Upper lobe of right lung (tissue), 1 donor: ENCODE data around the gene MRM3. TPM values are rescaled to one million over a fixed set of nuclear protein-coding genes. Genes with fewer than 3 reads are reported as not detected.
A peak's percentile ranks its signal among the peaks of the same experiment; 100 is the strongest.
"Not testable (repeated sequence)": the region's sequence is repeated elsewhere in the genome, so short reads cannot be mapped to it uniquely, and the experiment has no call there.

Experiments used
- ATAC-seq: fragments of 200-7000 bp; cut with Tn5 transposase; one replicate; pipeline ENCODE4 v1.9.1; 2020; ENCODE audit warnings: mild to moderate bottlenecking, moderate library complexity
- DNase-seq: peaks from one replicate; pipeline ENCODE4 v3.0.0-alpha.2; 2020
- H3K27ac ChIP-seq: fragments of 200-600 bp; one replicate; pipeline ENCODE4 v1.8.0; 2022
- H3K27me3 ChIP-seq: fragments of 200-600 bp; one replicate; pipeline ENCODE4 v1.8.0; 2022; ENCODE audit warnings: mild to moderate bottlenecking
- H3K36me3 ChIP-seq: fragments of 200-600 bp; one replicate; pipeline ENCODE4 v1.8.0; 2022
- H3K4me1 ChIP-seq: fragments of 200-600 bp; one replicate; pipeline ENCODE4 v1.8.0; 2022
- H3K4me3 ChIP-seq: fragments of 200-600 bp; one replicate; pipeline ENCODE4 v1.8.0; 2022; ENCODE audit warnings: mild to moderate bottlenecking
- H3K9me3 ChIP-seq: fragments of 200-600 bp; one replicate; pipeline ENCODE4 v1.8.0; 2022
- intact Hi-C: fragments of 100-400 bp; cut with DNase I; formaldehyde crosslinking; loops from one replicate; pipeline ENCODE4 v1.11.0; 2022
- total RNA-seq: library from RNA; stranded (reverse); fragmentation: NEBNext Ultra II Directional; extraction: Animal tissue kit (Norgen Biotek cat#: 25700); gene quantifications from one replicate; pipeline ENCODE4 v1.2.1, GENCODE V29; 2021
- TF ChIP-seq, protein P1 (sequence below): fragments of 200-600 bp; IDR thresholded peaks from one replicate; pipeline ENCODE4 v1.8.0; 2022; ENCODE audit warnings: antibody characterized with exemption
- donor health status: DM: no; HTN: yes; CAD: no; lungs with severe emphysema.

The MRM3 gene
- total RNA-seq, 1 donor from 2014 or later = 12.1 TPM

- no peak overlapping the region for H3K4me3 ChIP-seq
- intact Hi-C loops = no loop called here
- ATAC-seq (no peak), DNase-seq (no peak)
- no peaks in the 10 kb centered on the region for H3K27me3 ChIP-seq
- H3K27ac ChIP-seq = no peak overlapping the region
- H3K9me3 ChIP-seq = no peaks in the 10 kb centered on the region
- H3K4me1 ChIP-seq = peaks cover 11% of the 10 kb centered on the region
- peaks cover 63% of the 10 kb centered on the region for H3K36me3 ChIP-seq
- TF ChIP-seq, protein P1, sequence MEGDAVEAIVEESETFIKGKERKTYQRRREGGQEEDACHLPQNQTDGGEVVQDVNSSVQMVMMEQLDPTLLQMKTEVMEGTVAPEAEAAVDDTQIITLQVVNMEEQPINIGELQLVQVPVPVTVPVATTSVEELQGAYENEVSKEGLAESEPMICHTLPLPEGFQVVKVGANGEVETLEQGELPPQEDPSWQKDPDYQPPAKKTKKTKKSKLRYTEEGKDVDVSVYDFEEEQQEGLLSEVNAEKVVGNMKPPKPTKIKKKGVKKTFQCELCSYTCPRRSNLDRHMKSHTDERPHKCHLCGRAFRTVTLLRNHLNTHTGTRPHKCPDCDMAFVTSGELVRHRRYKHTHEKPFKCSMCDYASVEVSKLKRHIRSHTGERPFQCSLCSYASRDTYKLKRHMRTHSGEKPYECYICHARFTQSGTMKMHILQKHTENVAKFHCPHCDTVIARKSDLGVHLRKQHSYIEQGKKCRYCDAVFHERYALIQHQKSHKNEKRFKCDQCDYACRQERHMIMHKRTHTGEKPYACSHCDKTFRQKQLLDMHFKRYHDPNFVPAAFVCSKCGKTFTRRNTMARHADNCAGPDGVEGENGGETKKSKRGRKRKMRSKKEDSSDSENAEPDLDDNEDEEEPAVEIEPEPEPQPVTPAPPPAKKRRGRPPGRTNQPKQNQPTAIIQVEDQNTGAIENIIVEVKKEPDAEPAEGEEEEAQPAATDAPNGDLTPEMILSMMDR = no peak
Measured at GRCh38 chr17:746181-746580, 36.0 kb upstream of the MRM3 start.

GRCh38 chr17:746783-747629 lies 35.1 kb upstream of the MRM3 start:
- peaks cover 15% of the 10 kb centered on the region for H3K4me1 ChIP-seq
- ATAC-seq (no peak), DNase-seq (no peak)
- no peaks in the 10 kb centered on the region for H3K27me3 ChIP-seq
- TF ChIP-seq, protein P1 = no peak
- H3K27ac ChIP-seq = no peak overlapping the region
- no peaks in the 10 kb centered on the region for H3K9me3 ChIP-seq
- no peak overlapping the region for H3K4me3 ChIP-seq
- H3K36me3 ChIP-seq = peaks cover 56% of the 10 kb centered on the region
- intact Hi-C loops = no loop called here

DNA sequence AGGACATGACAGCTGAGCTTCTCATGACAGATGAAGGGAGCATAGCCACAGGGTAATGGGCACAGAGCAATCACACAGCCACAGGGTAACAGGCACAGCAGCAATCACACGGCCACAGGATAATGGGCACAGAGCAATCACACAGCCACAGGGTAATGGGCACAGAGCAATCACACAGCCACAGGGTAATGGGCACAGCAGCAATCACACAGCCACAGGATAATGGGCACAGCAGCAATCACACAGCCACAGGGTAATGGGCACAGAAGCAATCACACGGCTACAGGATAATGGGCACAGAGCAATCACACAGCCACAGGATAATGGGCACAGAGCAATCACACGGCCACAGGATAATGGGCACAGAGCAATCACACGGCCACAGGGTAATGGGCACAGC lies 33.5 kb upstream of the MRM3 start:
- H3K27me3 ChIP-seq, H3K4me3 ChIP-seq, ATAC-seq, H3K9me3 ChIP-seq, DNase-seq, H3K27ac ChIP-seq, intact Hi-C loops: not testable (repeated sequence)
- peaks cover 42% of the 10 kb centered on the region for H3K36me3 ChIP-seq
- H3K4me1 ChIP-seq = peaks cover 15% of the 10 kb centered on the region

- H3K27me3 ChIP-seq, intact Hi-C loops, ATAC-seq, H3K27ac ChIP-seq, H3K4me3 ChIP-seq, DNase-seq, H3K9me3 ChIP-seq: not testable (repeated sequence)
- Histone ChIP-seq H3K4me1 (peaks cover 15% of the 10 kb centered on the region), H3K36me3 (peaks cover 34% of the 10 kb centered on the region)
Measured at GRCh38 chr17:749359-749758, 32.8 kb upstream of the MRM3 start.

GRCh38 chr17:750431-751037 lies 31.6 kb upstream of the MRM3 start:
- Histone ChIP-seq H3K4me3 (no peak overlapping the region), H3K4me1 (peaks cover 15% of the 10 kb centered on the region), H3K27ac (no peak overlapping the region), H3K9me3 (no peaks in the 10 kb centered on the region), H3K36me3 (peaks cover 23% of the 10 kb centered on the region), H3K27me3 (no peaks in the 10 kb centered on the region)
- no peak for ATAC-seq
- intact Hi-C loops = no loop called here
- DNase-seq = no peak
- TF ChIP-seq, protein P1 = no peak

DNA sequence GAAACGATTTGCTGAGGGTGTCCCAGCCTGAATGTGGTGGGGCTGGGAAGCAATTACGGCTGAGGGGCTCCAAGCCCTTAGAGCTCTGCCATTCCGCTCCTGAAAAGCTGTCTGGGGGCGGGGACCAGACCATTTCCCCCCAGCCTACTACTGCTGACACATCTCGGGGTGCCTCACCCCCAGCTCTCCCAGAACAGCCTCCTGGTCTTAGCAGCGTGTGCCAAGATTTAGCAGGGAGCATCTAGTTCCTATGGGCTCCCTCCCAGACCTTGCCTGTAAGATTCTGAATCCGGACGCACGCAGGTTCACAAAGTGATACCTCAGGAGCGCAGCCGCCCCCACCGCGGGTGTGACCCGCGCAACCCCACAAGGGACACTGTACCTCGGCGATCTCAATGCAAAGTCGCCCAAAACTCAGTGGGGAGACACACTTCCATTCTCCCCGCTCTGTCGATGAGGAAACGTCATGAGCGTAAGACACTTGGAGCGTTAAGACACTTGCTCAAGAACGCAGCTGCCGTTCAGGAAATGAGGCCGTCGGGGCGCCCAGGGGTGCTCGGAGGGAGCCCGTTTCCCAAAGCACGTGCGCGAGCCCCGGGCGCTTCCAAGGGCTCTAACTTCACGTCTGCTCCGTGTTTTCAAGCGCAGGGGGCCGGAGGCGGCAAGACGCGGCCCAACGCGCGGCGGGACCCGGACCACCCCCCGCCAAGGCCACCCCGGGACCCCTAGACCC lies 30.7 kb upstream of the MRM3 start:
- DNase-seq (peak; percentile 80), ATAC-seq (peak; percentile 40)
- Histone ChIP-seq H3K27ac (peak overlapping the region; percentile 84), H3K36me3 (peaks cover 16% of the 10 kb centered on the region), H3K4me3 (peak overlapping the region; percentile 76), H3K4me1 (peaks cover 15% of the 10 kb centered on the region), H3K27me3 (no peaks in the 10 kb centered on the region), H3K9me3 (no peaks in the 10 kb centered on the region)
- TF ChIP-seq, protein P1 = no peak
- intact Hi-C loops = no loop called here
